H9 (cell line): ENCODE measurements around the gene PAIP2. TPM values are rescaled to one million over a fixed set of nuclear protein-coding genes. Genes with fewer than 3 reads are reported as not detected.

Source experiments
- DNase-seq: peaks from one replicate; pipeline ENCODE4 v3.0.0-alpha.2; 2017
- H2AFZ ChIP-seq: one replicate; pipeline ENCODE4 v1.6.1; 2013; ENCODE audit warnings: mild to moderate bottlenecking, low read length, control low read depth, moderate library complexity
- H2AK5ac ChIP-seq: 2 replicates; pipeline ENCODE4 v1.6.1; 2013; ENCODE audit warnings: low read length, control low read depth, mixed read lengths; ENCODE audit not compliant: insufficient read length
- H2BK120ac ChIP-seq: one replicate; pipeline ENCODE4 v1.6.1; 2013; ENCODE audit warnings: low read depth, mild to moderate bottlenecking, low read length, control low read depth, inconsistent platforms; ENCODE audit not compliant: poor library complexity, severe bottlenecking
- H2BK12ac ChIP-seq: 2 replicates; pipeline ENCODE4 v1.6.1; 2013; ENCODE audit warnings: low read length, control low read depth, mixed read lengths, low read depth; ENCODE audit not compliant: insufficient read length
- H2BK15ac ChIP-seq: 2 replicates; pipeline ENCODE4 v1.6.1; 2013; ENCODE audit warnings: low read depth, low read length, control low read depth
- H2BK20ac ChIP-seq: one replicate; pipeline ENCODE4 v1.6.1; 2013; ENCODE audit warnings: low read depth, mild to moderate bottlenecking, low read length, control low read depth, inconsistent platforms; ENCODE audit not compliant: poor library complexity, severe bottlenecking
- H2BK5ac ChIP-seq: 2 replicates; pipeline ENCODE4 v1.6.1; 2013; ENCODE audit warnings: low read length, control low read depth, mixed read lengths; ENCODE audit not compliant: insufficient read length
- H3K14ac ChIP-seq: 2 replicates; pipeline ENCODE4 v1.6.1; 2013; ENCODE audit warnings: low read length, control low read depth; ENCODE audit not compliant: insufficient read depth
- H3K18ac ChIP-seq: 2 replicates; pipeline ENCODE4 v1.6.1; 2013; ENCODE audit warnings: low read depth, mild to moderate bottlenecking, mixed read lengths, low read length, control low read depth; ENCODE audit not compliant: insufficient read length
- H3K23ac ChIP-seq: 2 replicates; pipeline ENCODE4 v1.6.1; 2013; ENCODE audit warnings: low read length, control low read depth, mixed read lengths, low read depth; ENCODE audit not compliant: insufficient read length
- H3K23me2 ChIP-seq: 2 replicates; pipeline ENCODE4 v1.6.1; 2013; ENCODE audit warnings: low read depth, mild to moderate bottlenecking, mixed read lengths, low read length, control low read depth; ENCODE audit not compliant: insufficient read length, poor library complexity, severe bottlenecking
- H3K27ac ChIP-seq: 2 replicates; pipeline ENCODE4 v1.5.1; 2013; ENCODE audit warnings: low read length, control low read depth, mixed read lengths, low read depth; ENCODE audit not compliant: insufficient read length
- H3K27me3 ChIP-seq: 2 replicates; pipeline ENCODE4 v1.6.1; 2013; ENCODE audit warnings: low read length, control low read depth, inconsistent platforms; ENCODE audit not compliant: insufficient read depth
- H3K4ac ChIP-seq: 2 replicates; pipeline ENCODE4 v1.6.1; 2013; ENCODE audit warnings: low read depth, mild to moderate bottlenecking, control low read depth, inconsistent platforms, low read length, moderate library complexity
- H3K4me1 ChIP-seq: 2 replicates; pipeline ENCODE4 v1.6.1; 2013; ENCODE audit warnings: low read length, control low read depth, inconsistent platforms; ENCODE audit not compliant: insufficient read depth
- H3K4me2 ChIP-seq: 2 replicates; pipeline ENCODE4 v1.6.1; 2013; ENCODE audit warnings: low read length, control low read depth, mixed read lengths; ENCODE audit not compliant: insufficient read length, insufficient read depth
- H3K56ac ChIP-seq: 2 replicates; pipeline ENCODE4 v1.6.1; 2013; ENCODE audit warnings: low read depth, mild to moderate bottlenecking, mixed read lengths, low read length, control low read depth; ENCODE audit not compliant: insufficient read length
- H3K79me1 ChIP-seq: 2 replicates; pipeline ENCODE4 v1.6.1; 2013; ENCODE audit warnings: low read depth, mild to moderate bottlenecking, moderate library complexity, low read length, control low read depth, inconsistent platforms; ENCODE audit not compliant: insufficient read depth, poor library complexity, severe bottlenecking
- H3K79me2 ChIP-seq: 2 replicates; pipeline ENCODE4 v1.6.1; 2013; ENCODE audit warnings: low read length, control low read depth, inconsistent platforms; ENCODE audit not compliant: insufficient read depth
- H3K9ac ChIP-seq: 2 replicates; pipeline ENCODE4 v1.6.1; 2013; ENCODE audit warnings: low read length, control low read depth, mixed read lengths; ENCODE audit not compliant: insufficient read length; ENCODE audit errors: extremely low read depth
- H3K9me3 ChIP-seq: one replicate; pipeline ENCODE4 v1.6.1; 2013; ENCODE audit warnings: low read depth, low read length, inconsistent platforms; ENCODE audit not compliant: control insufficient read depth
- H3T11ph ChIP-seq: one replicate; pipeline ENCODE4 v1.6.1; 2013; ENCODE audit warnings: mild to moderate bottlenecking, low read length, control low read depth, inconsistent platforms
- H4K20me1 ChIP-seq: one replicate; pipeline ENCODE4 v1.6.1; 2013; ENCODE audit not compliant: control insufficient read depth, insufficient read length, insufficient read depth
- H4K5ac ChIP-seq: 2 replicates; pipeline ENCODE4 v1.6.1; 2013; ENCODE audit warnings: low read depth, mild to moderate bottlenecking, mixed read lengths, low read length, control low read depth; ENCODE audit not compliant: insufficient read length
- H4K8ac ChIP-seq: replicated peaks from 2 replicates; pipeline ENCODE4 v1.6.1; 2013; ENCODE audit warnings: low read length, control low read depth, mixed read lengths, low read depth; ENCODE audit not compliant: insufficient read length
- H4K91ac ChIP-seq: 2 replicates; pipeline ENCODE4 v1.6.1; 2013; ENCODE audit warnings: low read depth, mild to moderate bottlenecking, moderate library complexity, mixed read lengths, low read length, control low read depth; ENCODE audit not compliant: insufficient read length
- H3K27ac Mint-ChIP-seq, 3 experiments: 2 replicates in 2 of 3; 3 replicates in 1 of 3; pipeline ENCODE4 v1.8.0; 2020 to 2021; ENCODE audit warnings: mixed read lengths in 3 of 3, mild to moderate bottlenecking in 1 of 3, moderate library complexity in 1 of 3
- H3K27me3 Mint-ChIP-seq: 2 replicates; pipeline ENCODE4 v1.8.0; 2021; ENCODE audit warnings: low read depth, mild to moderate bottlenecking, moderate library complexity, mixed read lengths
- H3K36me3 Mint-ChIP-seq, 3 experiments: 2 replicates in 2 of 3; 3 replicates in 1 of 3; pipeline ENCODE4 v1.8.0; 2020 to 2021; ENCODE audit warnings: low read depth in 3 of 3, mixed read lengths in 3 of 3; ENCODE audit not compliant: insufficient read depth in 1 of 3
- H3K4me1 Mint-ChIP-seq, 2 experiments: 2 replicates each; pipeline ENCODE4 v1.8.0; 2020; ENCODE audit warnings: mixed read lengths in 2 of 2
- H3K4me3 Mint-ChIP-seq, 2 experiments: 2 replicates in 1 of 2; 3 replicates in 1 of 2; pipeline ENCODE4 v1.8.0; 2020 to 2021; ENCODE audit warnings: mild to moderate bottlenecking in 2 of 2, mixed read lengths in 2 of 2, moderate library complexity in 1 of 2
- H3K9me3 Mint-ChIP-seq, 2 experiments: 2 replicates in 1 of 2; 3 replicates in 1 of 2; pipeline ENCODE4 v1.8.0; 2020; ENCODE audit warnings: mild to moderate bottlenecking in 2 of 2, mixed read lengths in 2 of 2, moderate library complexity in 1 of 2
- CTCF ChIP-seq: fragments of 200-600 bp; sonication (generic); conservative IDR thresholded peaks from 3 replicates; pipeline ENCODE4 v1.8.0; 2021; ENCODE audit warnings: antibody characterized with exemption, mild to moderate bottlenecking
- WGBS: extraction: QIAGEN DNeasy Blood & Tissue Kit; methylation state at CpG from one replicate; pipeline ENCODE4 v1.1.7; 2013; ENCODE audit warnings: missing lambda C conversion rate, low lambda C conversion rate, mixed read lengths; ENCODE audit not compliant: insufficient read length; ENCODE audit errors: extremely low coverage; 5-methylcytosine and 5-hydroxymethylcytosine counted together
- total RNA-seq: library from RNA; stranded (reverse); gene quantifications from 2 replicates; pipeline ENCODE4 v1.2.1, GENCODE V29; 2021

PAIP2 gene
- total RNA-seq, 1 experiment from 2014 or later = 121 TPM

DNA sequence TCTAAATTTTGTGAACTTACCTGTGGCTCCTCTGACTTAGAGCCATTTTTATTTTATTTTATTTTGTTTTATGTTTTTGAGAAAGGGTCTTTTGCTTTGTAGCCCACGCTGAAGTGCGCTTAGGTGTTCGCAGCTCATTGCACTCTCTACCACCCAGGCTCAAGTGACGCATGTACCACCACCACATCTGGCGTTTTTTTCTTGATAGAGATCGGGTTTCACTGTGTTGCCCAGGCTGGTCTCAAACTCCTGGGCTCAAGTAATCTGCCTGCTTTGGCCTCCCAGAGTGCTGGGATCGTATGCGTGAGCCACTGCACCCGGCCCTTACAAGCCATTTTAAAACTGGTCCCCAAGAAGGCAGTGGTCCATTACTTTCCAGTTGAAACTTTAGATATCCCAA, 29.6 kb upstream of the PAIP2 start:
- H3K36me3 Mint-ChIP-seq = peaks cover 12 to 41% (median 34%) of the 10 kb centered on the region in 3 experiments; a peak in 6 of 7 replicates
- no peak for TF ChIP-seq CTCF
- no peaks in the 10 kb centered on the region for H3K23me2 ChIP-seq
- no peak overlapping the region for H3K18ac ChIP-seq
- H3T11ph ChIP-seq = no peak overlapping the region
- H4K91ac ChIP-seq = no peak overlapping the region
- H3K79me1 ChIP-seq = no peaks in the 10 kb centered on the region
- H2BK20ac ChIP-seq = no peak overlapping the region
- no peak overlapping the region for H2BK12ac ChIP-seq
- H4K5ac ChIP-seq = no peak overlapping the region
- no peaks in the 10 kb centered on the region; the same call in 1 of the 2 replicates for H3K4me1 ChIP-seq
- no peak overlapping the region for H3K4me3 Mint-ChIP-seq
- H3K56ac ChIP-seq = no peak overlapping the region
- H3K23ac ChIP-seq = no peak overlapping the region
- no peak overlapping the region for H2AK5ac ChIP-seq
- H3K14ac ChIP-seq = no peak overlapping the region
- peak overlapping the region in 2 of 3 experiments; percentile 64; a peak in 2 of 7 replicates for H3K27ac Mint-ChIP-seq
- no peaks in the 10 kb centered on the region for H4K20me1 ChIP-seq
- no peaks in the 10 kb centered on the region for H3K9me3 Mint-ChIP-seq
- H3K9me3 ChIP-seq = no peaks in the 10 kb centered on the region
- H2BK5ac ChIP-seq = no peak overlapping the region
- no peak overlapping the region for H2AFZ ChIP-seq
- WGBS = no CpG with 5 or more reads among the region's 9 CpGs
- H4K8ac ChIP-seq = no peak overlapping the region
- no peak overlapping the region for H3K4ac ChIP-seq
- no peaks in the 10 kb centered on the region for H3K27me3 Mint-ChIP-seq
- no peak overlapping the region for H3K4me2 ChIP-seq
- no peak overlapping the region for H3K9ac ChIP-seq
- no peaks in the 10 kb centered on the region for H3K27me3 ChIP-seq
- H2BK120ac ChIP-seq = no peak overlapping the region
- H3K79me2 ChIP-seq = peaks cover 64% of the 10 kb centered on the region
- H2BK15ac ChIP-seq = no peak overlapping the region
- no peak overlapping the region for H3K27ac ChIP-seq
- H3K4me1 Mint-ChIP-seq = peaks cover 51 to 60% of the 10 kb centered on the region in 2 experiments
- peak; percentile 59 for DNase-seq
